Glomerular visceral epithelial cell (primary cell): ENCODE results near the gene ZBTB16.

Source experiments
- DNase-seq: peaks from one replicate; pipeline ENCODE4 v3.0.0-alpha.2; 2016; ENCODE audit errors: extremely low spot score

The ZBTB16 gene

DNA sequence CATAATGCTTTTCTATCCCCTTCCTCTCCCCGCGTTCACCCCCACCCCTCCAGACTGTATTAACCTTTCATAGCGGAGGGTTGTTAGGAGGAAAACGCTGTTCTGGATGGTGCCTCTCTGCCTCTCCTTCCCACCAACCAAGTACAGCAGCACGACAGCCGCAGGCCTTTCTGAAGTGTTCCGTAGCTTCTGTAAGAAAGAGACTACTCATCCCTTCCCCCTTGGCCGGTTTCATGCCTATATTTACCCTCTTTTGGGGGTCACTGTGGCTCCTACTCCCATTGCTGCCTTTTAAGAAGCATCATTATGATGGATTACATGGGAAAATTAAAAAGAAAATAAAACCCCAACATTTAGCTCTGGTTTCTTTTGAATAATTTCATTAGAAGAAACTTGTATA is 46.5 kb downstream of the ZBTB16 start:
- no peak for DNase-seq

DNA sequence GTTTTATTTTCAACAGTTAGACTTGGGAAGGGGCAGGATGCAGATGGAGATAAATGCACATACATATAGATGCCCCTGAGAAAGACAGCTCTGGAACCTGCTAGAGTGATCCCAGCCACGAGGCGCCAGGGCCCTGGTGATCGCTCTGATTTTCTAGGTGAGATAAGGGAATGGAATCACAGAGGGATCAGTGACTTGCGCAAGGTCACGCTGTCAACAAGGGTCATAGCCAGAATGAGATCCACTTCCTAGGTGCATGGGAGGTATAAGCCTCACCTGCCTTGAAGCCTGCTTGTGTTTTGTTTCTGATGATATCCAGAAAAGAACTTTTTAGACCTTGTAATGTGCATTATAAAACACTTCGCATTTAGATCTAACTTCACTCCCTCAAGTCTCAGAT is 47.5 kb downstream of the ZBTB16 start:
- no peak for DNase-seq

DNA sequence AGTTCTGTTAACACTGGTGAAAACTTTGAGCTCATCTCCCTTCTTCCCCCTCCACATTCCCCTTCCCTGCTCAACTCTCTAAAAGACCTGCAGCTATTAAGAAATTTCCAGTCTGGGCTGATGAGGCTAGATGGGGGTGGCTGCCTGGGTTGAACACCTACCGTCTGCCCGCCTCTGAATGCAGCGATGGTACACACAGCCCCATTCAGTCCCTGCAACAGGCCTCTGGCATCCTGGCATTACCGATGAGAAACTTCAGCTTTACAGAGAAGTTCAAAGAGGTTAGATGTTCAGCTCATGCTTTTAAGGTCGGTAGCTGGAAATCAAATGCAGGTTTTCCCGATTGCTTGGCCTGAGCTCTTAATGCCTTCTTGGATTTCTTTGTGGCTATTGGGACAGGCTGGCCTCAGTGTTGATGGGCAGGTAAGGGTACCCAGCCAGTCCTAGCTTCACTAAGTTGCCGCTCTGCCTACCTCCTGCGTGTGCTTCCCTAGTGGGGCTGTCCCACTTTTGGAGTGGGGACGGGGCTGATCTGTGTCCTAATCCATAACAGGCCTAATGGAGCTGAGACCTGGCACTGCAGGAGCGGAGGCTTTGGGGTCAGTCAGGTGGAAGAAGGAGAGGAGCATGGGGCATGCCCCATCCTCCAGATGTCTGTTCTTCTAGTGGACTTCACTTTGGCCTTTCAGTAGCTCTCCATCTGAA is 49.1 kb downstream of the ZBTB16 start:
- DNase-seq, result no peak

DNA sequence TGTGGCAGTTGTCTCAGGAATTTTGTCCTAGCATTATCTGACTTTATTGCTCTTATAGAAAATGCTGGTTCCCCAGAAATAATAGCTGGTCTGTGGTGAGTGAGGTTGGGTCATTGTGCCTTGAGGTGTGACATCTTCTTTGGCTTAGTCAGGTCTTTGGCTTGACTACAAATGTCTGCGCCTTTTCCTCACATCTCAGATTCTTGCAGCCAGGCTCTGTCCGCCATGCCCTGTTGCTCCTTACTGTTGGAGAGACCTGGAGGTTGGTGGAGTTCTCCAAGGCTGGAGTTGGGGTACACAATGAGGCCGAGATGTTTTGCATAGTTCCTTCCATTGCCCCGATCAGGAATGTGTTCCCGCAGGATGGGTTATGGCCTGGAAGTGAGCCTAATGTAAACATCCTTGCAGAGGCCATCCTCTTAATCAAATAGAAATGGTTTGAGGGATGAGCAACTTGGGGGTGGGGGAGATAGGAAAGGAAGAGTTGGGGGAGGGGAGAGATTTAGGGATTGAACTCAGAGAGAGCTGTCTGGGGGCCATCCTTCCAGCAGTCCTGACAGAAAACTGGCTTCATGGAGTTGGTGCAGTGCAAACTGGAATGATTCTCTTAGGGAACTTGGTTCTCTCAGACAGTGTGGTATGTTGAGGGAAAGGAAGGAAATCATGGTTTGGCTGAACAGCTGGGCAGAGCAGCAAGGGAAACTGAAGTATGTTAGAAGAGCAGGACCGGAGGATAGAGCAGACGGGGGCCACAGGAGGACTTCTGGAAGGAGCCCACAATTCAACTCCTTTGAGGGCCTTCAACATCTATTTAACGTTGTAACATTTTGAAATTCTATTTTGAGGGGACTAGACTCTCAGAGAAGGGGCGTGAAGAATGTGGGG is 49.9 kb downstream of the ZBTB16 start:
- DNase-seq, result no peak

DNA sequence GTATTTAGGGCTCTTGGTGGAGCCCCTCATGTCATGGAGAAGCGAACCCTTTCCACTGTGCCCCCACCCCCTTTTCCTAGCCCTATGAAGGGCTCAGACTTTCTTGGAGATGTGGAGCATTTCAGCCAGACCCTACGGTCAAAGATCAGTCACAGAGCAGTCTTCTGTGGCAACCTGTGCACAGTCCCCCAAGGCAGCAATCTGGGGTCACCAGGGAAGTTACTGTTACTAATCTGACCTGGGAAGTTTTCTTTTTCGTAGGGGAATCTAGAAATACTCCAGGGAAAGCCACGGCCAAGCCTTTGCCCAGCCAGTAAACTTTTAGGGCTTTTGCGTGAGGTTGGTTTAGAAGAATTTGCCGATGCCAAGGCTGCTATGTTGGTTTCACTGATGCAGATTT is 50.6 kb downstream of the ZBTB16 start:
- DNase-seq, result no peak

DNA sequence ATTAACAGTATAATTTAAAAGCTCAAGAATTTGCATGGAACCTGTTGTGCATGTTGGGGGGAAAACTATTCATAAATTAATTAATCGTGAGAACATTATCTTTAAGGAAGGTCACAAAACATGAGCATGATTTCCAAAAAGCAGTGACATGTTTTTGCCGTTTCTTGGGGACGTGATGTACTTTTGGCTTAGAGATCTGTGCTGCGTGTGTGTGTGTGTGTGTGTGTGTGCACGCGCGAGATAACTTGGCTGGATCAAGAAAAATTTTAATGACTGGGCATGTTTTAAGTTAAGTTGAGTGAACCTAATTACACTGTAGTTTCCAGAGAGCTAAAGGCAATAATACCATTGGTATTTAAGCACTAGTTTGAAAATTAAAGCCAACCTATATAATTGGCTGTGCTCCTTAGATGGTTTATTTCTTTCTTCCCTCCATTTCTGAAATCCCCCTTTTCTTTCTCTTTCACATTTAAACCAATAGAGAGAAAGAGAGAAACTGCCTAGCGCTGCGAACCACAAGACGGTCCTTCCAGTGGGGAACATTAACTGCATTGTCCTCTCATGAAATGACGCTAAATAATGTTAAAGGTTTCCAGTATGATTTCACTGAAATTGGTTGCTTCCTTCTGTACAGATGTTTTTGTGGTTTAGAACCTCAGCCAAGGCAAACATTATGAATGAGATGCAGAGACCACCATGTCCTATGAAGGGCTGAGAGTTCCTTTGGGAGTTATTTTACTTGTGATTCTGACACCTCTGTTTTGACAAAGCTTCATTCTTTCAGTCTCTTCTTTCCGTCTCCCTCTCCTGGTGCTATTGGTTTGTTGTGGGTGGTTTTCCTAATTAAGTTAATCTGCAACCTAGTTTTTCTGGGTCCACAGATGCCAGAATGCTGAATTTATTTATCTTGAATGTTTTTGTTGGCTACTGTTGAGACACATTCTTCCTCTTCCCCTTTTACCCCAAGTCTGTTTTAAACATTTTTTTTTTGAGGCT is 51.7 kb downstream of the ZBTB16 start:
- DNase-seq, result no peak

DNA sequence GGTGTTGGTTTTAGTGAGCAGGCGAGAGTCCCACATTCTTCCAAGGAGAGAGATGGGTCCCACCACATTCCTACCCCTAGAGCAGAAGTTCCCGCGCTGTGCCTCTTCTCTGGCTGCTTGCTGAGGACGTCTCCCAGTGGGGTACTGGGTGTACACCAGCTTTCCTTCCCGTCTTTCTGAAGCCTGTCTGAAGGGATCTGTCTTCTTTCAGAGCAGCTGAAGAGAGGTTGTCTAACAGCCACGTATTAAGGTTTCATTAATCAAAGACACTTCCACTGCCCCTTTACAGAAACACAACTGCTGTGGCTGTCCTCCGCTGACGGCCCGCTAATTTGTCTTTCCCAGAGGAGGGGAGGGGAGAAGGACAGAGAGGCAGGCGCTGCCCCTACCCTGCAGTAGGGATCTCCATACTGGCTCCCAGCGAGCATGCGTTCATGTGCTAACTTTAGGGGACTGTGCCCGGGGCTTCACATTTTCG is 56.0 kb downstream of the ZBTB16 start:
- DNase-seq, result no peak

DNA sequence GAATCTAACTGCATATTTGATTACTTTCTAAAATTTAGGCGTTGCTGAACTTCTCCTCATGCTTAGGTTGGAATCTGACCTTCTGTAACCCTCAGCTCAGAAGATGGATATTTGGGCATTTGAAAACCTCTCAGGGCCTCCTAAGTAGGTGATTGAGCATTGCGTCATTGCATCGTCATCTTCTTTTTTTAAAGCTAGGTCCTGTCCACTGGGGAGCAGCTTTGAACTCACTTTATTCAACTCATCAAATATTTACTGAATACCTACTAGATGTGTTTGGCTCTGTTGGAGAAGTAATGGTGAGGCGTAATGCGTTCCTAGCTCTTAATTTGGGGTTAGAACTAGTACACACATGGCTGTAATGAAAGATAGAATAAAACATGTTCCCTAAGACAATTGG is 56.8 kb downstream of the ZBTB16 start:
- DNase-seq, result no peak

DNA sequence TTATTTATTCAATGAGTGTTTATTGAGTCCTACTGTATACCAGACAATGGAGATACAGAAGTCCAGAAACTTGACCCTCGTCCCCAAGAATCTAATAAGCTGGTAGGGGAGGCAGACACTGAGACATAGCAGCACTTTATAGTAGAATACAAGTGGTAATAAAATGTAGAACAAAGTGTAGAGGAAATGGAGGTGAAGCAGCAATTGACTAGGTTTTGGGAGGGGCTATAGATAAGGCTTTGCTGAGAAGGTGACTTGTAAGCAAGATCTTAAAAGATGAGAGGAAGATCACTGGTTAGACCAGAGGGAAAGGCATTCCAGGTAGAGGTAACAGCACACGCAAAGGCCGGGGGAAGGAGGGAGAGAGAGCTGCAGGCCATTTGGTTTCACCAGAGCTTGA is 57.3 kb downstream of the ZBTB16 start:
- DNase-seq, result no peak

DNA sequence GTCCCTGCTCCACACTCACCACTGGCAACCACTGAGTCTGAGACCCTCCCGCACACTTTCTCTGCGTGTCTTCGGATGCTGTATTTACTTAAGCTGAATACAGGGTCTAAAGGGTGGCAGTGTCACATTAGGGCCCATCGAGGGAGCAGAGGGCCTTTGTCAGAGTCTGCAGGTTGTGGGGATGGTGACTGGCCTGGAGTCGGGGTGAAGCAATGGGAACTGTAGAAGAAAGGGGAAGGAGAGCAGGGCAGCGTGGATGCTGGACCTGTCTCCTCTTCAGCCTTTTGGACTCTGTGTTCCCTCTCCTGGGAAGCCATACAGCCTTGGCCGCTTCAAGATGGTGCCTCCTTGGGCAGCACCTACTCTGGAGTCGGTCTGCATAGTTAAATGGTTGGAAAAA is 61.1 kb downstream of the ZBTB16 start:
- DNase-seq, result no peak

DNA sequence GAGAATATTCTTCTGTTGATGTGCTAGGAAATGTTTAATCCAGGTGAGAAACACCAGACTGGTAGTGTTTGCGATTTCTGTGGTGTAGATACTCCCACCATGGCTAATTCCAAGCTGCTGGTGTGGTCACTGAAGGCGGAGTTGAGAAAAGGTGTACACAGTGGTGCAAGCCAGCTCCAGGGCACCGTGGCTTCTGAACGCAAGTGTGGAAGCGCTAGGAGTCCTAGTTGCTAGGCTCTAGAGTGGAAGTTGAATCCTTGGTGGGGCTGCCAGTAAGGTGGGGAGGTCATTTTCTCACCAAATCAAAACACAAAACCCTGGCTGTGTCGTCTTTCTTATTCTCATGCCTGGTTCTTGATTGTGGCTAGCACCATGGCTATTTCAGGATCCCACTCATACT is 61.6 kb downstream of the ZBTB16 start:
- DNase-seq, result no peak

DNA sequence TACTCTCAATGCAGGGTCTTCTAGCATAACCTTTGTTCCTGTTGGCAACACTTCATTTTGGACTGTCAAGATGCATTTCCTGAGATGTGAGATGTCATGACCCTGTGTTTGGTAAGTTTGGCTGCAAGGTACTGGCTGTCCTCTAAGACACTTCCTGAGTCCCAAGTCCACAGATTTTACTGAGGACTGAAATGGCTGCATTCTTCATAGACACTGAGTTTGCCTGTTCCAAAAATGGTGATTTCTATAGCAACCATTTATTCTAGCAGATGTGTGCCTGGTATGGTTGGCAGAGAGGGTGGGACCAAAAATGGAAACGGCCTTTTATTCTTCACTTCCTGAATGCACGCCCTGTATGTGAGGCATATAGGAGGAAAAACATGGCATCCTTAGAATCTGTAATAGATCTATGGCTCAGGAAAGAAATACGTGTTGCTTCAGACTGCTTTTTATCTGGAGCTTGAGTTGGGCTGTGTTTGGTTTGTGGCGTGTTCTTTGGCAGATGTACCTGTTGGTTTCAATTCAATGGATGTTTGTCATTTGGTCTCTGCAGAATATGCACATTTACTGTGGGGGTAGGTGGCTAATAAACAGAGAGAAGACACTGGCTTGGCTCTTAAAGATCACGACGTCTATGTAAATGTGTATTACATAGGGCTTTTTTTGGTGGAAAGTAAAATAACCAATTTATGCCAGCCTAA is 62.4 kb downstream of the ZBTB16 start:
- DNase-seq, result no peak

DNA sequence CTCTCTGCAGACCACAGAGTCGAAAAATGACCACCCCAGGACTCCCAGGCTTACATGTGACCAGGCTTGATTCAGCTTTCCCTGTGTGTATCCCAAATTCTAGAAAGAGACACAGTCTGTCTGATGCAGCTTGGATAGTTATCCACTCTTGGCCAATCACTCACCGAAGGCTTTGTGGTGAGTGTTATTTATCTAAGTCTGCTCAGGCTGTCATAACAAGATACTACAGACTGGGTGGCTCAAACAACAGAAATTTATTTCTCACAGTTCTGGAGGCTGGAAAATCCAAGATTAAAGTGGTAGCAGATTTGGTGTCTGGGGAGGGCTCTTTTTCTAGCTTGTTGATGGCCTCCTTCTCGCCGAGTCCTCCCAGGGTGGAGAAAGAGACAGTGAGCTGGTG is 63.2 kb downstream of the ZBTB16 start:
- no peak for DNase-seq

DNA sequence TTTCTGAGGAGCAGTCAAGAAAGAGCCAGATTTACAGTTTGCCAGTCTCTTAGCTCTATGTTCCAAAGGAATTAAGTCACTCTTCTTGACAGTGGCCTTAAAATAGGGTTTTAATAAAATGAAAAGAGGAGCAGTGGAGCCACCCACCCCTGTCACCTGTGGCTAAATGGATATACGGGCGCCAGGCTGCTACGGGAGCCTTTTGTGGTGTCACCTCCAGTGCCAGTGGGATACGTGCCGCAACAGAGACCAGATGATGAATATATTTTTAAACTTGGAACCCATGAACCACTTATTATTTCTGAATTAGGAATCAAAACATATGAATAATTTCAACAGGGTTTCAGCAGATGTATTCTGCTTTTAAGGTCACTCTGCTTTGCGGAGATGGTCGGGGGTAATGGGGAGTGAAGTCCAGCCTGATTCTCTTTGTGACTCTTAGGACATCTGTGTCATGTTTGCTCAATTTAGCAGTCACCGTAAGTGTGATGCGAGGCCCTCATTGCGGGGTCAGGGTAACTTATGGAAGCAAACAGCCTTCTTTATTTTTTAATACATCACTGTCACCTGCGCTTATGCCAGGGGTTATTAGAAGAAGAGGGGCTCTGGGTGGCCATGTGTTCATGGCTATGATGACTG is 64.3 kb downstream of the ZBTB16 start:
- no peak for DNase-seq

DNA sequence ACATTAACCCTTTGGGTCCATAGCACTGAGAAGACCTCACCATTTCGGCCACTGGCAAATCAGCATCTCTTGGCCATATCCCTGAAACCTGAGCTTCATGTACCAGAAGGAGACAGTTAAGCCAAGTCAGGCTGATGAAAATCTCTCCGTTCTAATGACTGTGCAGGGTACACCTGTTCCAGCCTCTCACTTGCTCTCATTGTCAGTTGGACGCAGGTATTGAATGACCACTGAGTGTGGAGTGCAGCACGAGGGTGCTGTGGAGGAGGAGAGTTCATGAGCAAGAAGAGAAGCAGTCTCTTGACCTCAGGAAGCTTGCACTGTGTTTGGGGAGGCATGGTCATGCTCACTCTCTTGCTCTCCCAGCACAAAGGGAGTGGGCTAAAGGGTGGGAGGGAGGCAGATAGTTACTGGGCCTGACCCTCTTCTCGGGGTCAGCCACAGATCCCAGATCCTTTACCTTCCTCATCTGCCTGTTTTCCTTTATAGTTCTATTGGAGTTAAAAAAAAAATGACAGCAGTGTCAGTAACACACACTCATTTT is 65.2 kb downstream of the ZBTB16 start:
- no peak for DNase-seq

DNA sequence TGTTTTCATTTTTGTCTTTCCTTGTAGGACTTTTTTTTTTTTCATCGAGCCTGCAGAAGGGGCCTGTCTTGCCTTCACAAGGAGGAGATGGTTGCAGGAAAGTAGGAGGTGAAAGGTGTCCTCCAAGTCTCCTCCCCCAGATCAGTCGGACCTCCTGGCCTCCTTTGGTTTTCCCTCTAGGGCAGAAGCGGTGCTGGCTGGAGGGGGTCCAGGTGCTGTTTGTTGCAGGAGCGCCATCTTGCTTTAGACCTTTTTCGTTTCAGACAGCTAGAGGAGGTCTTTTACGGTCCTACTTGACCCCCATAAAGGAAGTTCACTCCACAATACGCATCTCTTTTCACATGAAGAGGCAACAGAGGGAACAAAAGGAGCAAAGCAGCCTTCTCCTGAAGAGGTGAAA is 66.0 kb downstream of the ZBTB16 start:
- no peak for DNase-seq

DNA sequence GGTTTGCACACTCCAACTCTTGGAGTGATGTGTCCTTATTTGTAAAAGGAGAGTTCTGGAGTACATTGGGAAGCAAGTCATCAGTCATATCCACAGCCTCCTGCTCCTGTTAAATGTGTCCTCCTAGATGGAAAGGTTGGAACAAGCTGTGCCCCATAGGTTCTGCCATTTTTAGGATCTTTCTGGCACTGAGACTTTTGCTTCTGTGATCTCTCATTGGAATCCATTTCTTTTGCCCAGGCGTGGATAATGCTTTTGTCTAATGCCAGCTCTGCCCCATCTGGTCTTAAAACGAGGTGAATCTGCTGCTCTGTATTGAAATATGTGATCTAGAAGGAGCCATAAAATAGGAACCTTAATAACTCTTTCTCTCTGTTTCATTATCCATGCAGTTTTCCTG is 66.4 kb downstream of the ZBTB16 start:
- no peak for DNase-seq

DNA sequence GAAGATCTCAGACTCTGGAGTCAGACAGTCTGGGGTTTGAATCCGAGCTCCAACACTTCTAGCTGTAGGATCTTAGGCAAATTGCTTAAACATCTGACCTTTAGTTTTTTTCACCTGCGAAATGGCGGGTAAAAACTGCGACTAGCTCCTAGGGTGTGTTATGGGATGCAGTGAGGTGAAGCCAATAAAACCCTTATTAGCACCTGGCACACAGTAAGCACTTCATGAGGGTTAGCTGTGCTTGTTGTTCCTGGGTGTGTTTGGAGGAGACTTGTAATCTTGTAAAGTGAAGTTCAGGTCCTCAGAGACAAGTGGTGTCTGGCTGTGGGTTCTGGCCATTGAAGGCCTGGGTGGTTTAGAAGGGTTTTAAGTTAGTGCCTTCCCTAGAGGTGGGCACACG is 68.9 kb downstream of the ZBTB16 start:
- no peak for DNase-seq

DNA sequence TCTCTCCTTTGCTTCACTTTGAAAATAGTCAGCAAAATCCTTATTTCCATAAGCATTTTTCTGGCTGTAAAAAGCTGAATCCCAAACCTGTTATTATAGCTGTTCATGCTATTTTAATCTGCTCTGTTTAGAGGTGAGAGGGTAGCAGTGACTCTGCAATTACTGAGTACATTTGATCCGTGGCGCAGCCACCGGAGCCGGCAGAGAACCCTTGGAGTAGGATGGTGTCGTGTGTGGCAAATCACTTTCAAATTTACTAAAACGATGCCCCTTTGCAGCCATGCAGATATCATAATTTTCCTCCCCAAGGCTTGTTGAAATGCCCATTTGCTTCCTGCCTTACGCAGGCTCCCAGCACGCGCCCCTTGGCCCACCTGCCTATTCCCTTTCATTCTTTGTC is 69.6 kb downstream of the ZBTB16 start:
- DNase-seq, result no peak

DNA sequence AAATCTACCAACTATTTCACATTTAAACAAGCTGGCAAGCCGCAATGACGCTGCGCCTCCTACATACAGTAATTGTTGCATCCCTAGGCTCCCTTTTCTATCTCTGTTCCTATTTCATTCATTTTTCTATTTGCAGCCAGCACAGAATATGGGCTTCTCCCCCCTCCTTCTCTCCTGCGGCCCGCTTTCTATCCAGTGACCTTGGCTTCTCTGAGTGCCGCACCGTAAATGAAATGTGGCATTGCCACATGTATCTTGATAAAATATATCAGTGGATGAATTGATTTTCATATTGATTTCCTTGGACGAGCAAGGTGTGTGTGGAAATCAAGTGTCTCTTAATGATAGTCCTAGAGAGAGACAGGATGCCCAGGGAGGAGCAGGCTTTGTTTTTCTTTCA is 70.2 kb downstream of the ZBTB16 start:
- DNase-seq, result no peak
